Epithelial cell of esophagus (primary cell): ENCODE results near the gene MVB12B.
"Not testable (repeated sequence)": the region's sequence is repeated elsewhere in the genome, so short reads cannot be mapped to it uniquely, and the experiment has no call there.

ENCODE experiments used
- DNase-seq: peaks from one replicate; pipeline ENCODE4 v3.0.0; 2010; ENCODE audit warnings: low read depth
- H3K4me3 ChIP-seq: 2 replicates; pipeline ENCODE4 v1.5.1; 2011; ENCODE audit warnings: mild to moderate bottlenecking, low read length, control low read depth
- CTCF ChIP-seq: IDR thresholded peaks from 2 replicates; pipeline ENCODE4 v1.5.1; 2011; ENCODE audit warnings: low read depth, mild to moderate bottlenecking, low read length, control low read depth, inconsistent platforms; ENCODE audit not compliant: insufficient read depth; ENCODE audit errors: missing control alignments

MVB12B gene

GRCh38 chr9:126546036-126546435 lies 219.4 kb downstream of the MVB12B start:
- no peak overlapping the region for H3K4me3 ChIP-seq
- no peak for TF ChIP-seq CTCF
- no peak for DNase-seq

GRCh38 chr9:126548312-126548711 lies 221.7 kb downstream of the MVB12B start:
- no peak overlapping the region for H3K4me3 ChIP-seq
- TF ChIP-seq CTCF: no peak
- no peak for DNase-seq

GRCh38 chr9:126549246-126550006 lies 222.8 kb downstream of the MVB12B start:
- DNase-seq: no peak
- H3K4me3 ChIP-seq: no peak overlapping the region
- no peak for TF ChIP-seq CTCF

- DNase-seq: no peak
- no peak overlapping the region for H3K4me3 ChIP-seq
- TF ChIP-seq CTCF: no peak
Measured at GRCh38 chr9:126550891-126551351, 224.3 kb downstream of the MVB12B start.

GRCh38 chr9:126551812-126552211 lies 225.2 kb downstream of the MVB12B start:
- no peak for TF ChIP-seq CTCF
- DNase-seq: no peak
- H3K4me3 ChIP-seq: no peak overlapping the region

GRCh38 chr9:126554292-126554691 lies 227.7 kb downstream of the MVB12B start:
- no peak for TF ChIP-seq CTCF
- no peak for DNase-seq
- H3K4me3 ChIP-seq: no peak overlapping the region

GRCh38 chr9:126555421-126555820 lies 228.8 kb downstream of the MVB12B start:
- not testable (repeated sequence) for DNase-seq, H3K4me3 ChIP-seq
